ENCODE results near the gene HSPG2. TPM values are rescaled to one million over a fixed set of nuclear protein-coding genes. Genes with fewer than 3 reads are reported as not detected.

HSPG2 gene
- total RNA-seq, 2 experiments from 2014 or later: 1.6 to 4.7 TPM

DNA sequence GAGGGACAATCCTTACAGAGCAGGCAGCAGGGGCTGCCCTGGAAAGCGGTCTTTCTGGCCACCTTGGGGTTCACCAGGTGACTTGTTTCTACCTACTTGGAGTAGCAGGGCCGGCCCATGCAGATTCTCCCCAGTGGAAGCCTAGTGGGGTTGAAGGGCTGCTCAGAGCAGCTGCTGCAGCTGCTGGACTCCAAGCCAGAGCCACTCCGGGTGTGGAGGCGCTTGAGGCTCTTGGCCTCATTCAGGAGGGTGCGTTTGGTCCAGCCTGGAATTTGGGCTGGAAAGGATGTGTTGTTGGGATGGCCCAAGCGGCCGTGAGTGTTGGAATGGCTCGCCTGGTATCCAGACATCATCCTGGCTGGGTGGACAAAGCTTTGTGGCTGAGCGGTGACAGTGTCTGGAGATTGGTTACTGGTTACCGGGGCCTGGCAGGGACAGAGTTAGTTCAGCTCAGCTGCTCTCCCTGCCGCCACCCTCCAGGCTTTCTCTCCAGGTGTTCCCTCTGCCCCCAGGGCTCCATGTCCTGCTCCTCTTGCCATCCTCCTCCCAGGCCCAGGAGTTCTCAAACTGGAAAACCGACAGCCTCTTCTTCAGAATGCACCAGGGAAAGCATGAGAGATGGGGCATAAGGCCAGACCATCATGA lies 14.2 kb upstream of the HSPG2 start:
- POLR2A ChIA-PET: no interaction called here

DNA sequence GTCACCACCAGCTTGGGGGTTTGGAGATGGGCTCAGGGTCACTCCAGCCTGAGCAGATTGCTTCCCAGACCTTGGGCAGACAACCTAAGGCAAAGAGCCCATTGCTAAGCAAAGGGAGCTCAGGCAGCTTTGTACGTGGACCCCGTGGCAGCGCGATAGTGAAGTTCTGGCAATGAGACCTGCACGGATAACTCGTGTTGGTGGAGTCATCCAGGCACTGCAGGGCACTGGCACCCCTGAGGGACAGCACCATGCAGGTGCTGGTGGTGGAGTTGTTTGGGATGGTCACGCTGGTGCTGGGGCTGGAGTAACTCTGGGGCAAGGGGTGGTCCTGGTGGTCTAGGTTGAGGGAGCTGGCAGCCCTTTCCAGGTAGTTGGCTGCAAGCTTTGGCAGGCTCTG lies 13.6 kb upstream of the HSPG2 start:
- POLR2A ChIA-PET: no interaction called here
- TF ChIP-seq, protein P1, sequence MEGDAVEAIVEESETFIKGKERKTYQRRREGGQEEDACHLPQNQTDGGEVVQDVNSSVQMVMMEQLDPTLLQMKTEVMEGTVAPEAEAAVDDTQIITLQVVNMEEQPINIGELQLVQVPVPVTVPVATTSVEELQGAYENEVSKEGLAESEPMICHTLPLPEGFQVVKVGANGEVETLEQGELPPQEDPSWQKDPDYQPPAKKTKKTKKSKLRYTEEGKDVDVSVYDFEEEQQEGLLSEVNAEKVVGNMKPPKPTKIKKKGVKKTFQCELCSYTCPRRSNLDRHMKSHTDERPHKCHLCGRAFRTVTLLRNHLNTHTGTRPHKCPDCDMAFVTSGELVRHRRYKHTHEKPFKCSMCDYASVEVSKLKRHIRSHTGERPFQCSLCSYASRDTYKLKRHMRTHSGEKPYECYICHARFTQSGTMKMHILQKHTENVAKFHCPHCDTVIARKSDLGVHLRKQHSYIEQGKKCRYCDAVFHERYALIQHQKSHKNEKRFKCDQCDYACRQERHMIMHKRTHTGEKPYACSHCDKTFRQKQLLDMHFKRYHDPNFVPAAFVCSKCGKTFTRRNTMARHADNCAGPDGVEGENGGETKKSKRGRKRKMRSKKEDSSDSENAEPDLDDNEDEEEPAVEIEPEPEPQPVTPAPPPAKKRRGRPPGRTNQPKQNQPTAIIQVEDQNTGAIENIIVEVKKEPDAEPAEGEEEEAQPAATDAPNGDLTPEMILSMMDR (conservative IDR thresholded peaks at IDR 0.05; ENCODE audit: low read length): no peak
- no peak for TF ChIP-seq EZH2phosphoT487 (IDR thresholded peaks at IDR 0.05; ENCODE audit: borderline replicate concordance, low read depth, low read length)
- Histone ChIP-seq H4K20me1 (ENCODE audit: insufficient read depth, low read length) (no peaks in the 10 kb centered on the region), H3K4me3 (ENCODE audit: low read depth, low read length, poor library complexity, severe bottlenecking) (no peak overlapping the region), H3K9me3 (ENCODE audit: low read length) (no peaks in the 10 kb centered on the region), H3K36me3 (ENCODE audit: insufficient read depth, low read length) (no peaks in the 10 kb centered on the region), H2AFZ (ENCODE audit: low read length) (no peak overlapping the region), H3K4me1 (ENCODE audit: insufficient read depth, low read length, poor library complexity, severe bottlenecking) (no peaks in the 10 kb centered on the region), H3K9me2 (ENCODE audit: insufficient read depth, low read length) (no peaks in the 10 kb centered on the region), H3K79me2 (ENCODE audit: insufficient read depth, low read depth, low read length) (no peaks in the 10 kb centered on the region), H3K27ac (ENCODE audit: low read depth, low read length, poor library complexity, severe bottlenecking) (no peak overlapping the region), H3K4me2 (ENCODE audit: low read length) (no peak overlapping the region)
- intact Hi-C loops (cut with micrococcal nuclease; ENCODE audit: unreplicated experiment): no loop called here
- DNase-seq (ENCODE audit: low spot score): no peak
- CTCF ChIA-PET (ENCODE audit: unreplicated experiment): no interaction called here
- BruUV-seq (replicated peaks): no TSS peak

More for the DNA sequence above, 14.2 kb upstream of the HSPG2 start:
- no peak for DNase-seq (ENCODE audit: low spot score)
- Histone ChIP-seq H3K36me3 (ENCODE audit: insufficient read depth, low read length) (no peaks in the 10 kb centered on the region), H3K27ac (ENCODE audit: low read depth, low read length, poor library complexity, severe bottlenecking) (no peak overlapping the region), H3K4me3 (ENCODE audit: low read depth, low read length, poor library complexity, severe bottlenecking) (no peak overlapping the region), H3K9me2 (ENCODE audit: insufficient read depth, low read length) (no peaks in the 10 kb centered on the region), H3K4me1 (ENCODE audit: insufficient read depth, low read length, poor library complexity, severe bottlenecking) (no peaks in the 10 kb centered on the region), H3K9me3 (ENCODE audit: low read length) (no peaks in the 10 kb centered on the region), H3K79me2 (ENCODE audit: insufficient read depth, low read depth, low read length) (no peaks in the 10 kb centered on the region), H3K4me2 (ENCODE audit: low read length) (no peak overlapping the region), H4K20me1 (ENCODE audit: insufficient read depth, low read length) (no peaks in the 10 kb centered on the region), H2AFZ (ENCODE audit: low read length) (no peak overlapping the region)
- no peak for TF ChIP-seq EZH2phosphoT487 (IDR thresholded peaks at IDR 0.05; ENCODE audit: borderline replicate concordance, low read depth, low read length)
- TF ChIP-seq, protein P1 (conservative IDR thresholded peaks at IDR 0.05; ENCODE audit: low read length): no peak
- no TSS peak for BruUV-seq (replicated peaks)
- CTCF ChIA-PET (ENCODE audit: unreplicated experiment): no interaction called here
- intact Hi-C loops (cut with micrococcal nuclease; ENCODE audit: unreplicated experiment): no loop called here

DNA sequence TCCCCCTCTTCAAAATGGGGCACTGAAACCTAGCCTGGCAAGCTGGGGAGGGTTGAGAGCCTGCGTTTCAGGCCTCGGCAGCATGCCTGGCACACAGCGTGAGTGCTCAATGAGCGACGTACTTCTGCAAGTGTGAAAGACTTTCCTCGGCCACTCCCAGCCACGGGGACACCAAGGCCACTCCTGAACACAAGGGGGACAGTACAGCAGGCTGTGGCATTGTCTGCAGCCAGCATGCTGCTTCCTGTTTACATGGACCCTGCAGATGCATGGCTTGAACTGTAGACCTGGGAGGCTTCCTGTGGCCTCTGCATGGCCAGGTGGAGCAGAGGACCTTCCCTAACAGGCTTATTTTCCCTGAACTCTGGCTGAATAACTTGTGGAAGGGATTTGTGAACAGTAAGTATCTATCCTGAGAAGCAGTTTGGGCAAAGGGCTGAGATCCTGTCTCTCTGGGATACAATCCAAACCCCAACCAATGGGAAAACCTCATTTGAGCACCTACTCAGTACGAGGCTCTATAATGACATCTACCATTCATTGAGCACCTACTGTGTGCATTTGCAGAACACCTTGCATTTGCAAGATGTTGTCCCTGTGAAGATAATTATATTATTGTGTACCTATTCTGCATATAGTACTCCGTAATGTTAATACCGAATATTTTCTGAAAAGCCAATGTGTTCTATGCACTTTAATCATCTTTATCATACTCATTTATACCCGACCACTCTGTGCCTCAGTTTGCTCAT lies 9.9 kb upstream of the HSPG2 start:
- TF ChIP-seq, protein P1 (conservative IDR thresholded peaks at IDR 0.05; ENCODE audit: low read length): no peak
- TF ChIP-seq EZH2phosphoT487 (IDR thresholded peaks at IDR 0.05; ENCODE audit: borderline replicate concordance, low read depth, low read length): no peak
- no peak overlapping the region for H3K27ac ChIP-seq (ENCODE audit: low read depth, low read length, poor library complexity, severe bottlenecking)
- no peaks in the 10 kb centered on the region for H3K36me3 ChIP-seq (ENCODE audit: insufficient read depth, low read length)
- no peaks in the 10 kb centered on the region for H3K4me1 ChIP-seq (ENCODE audit: insufficient read depth, low read length, poor library complexity, severe bottlenecking)
- H3K4me2 ChIP-seq (ENCODE audit: low read length): no peak overlapping the region
- intact Hi-C loops (cut with micrococcal nuclease; ENCODE audit: unreplicated experiment): no loop called here
- no peaks in the 10 kb centered on the region for H3K9me3 ChIP-seq (ENCODE audit: low read length)
- H4K20me1 ChIP-seq (ENCODE audit: insufficient read depth, low read length): no peaks in the 10 kb centered on the region
- BruUV-seq (replicated peaks): no TSS peak
- no peaks in the 10 kb centered on the region for H3K9me2 ChIP-seq (ENCODE audit: insufficient read depth, low read length)
- no peak overlapping the region for H3K4me3 ChIP-seq (ENCODE audit: low read depth, low read length, poor library complexity, severe bottlenecking)
- CTCF ChIA-PET (ENCODE audit: unreplicated experiment): no interaction called here
- POLR2A ChIA-PET: no interaction called here
- no peaks in the 10 kb centered on the region for H3K79me2 ChIP-seq (ENCODE audit: insufficient read depth, low read depth, low read length)
- H2AFZ ChIP-seq (ENCODE audit: low read length): no peak overlapping the region
- DNase-seq (ENCODE audit: low spot score): no peak
